PC-9 (cell line): ENCODE measurements around the gene GPX3. TPM values are rescaled to one million over a fixed set of nuclear protein-coding genes. Genes with fewer than 3 reads are reported as not detected.

Experiments used
- BruUV-seq: library from RNA; stranded (reverse); fragments of 400-500 nt; replicated peaks from 2 replicates; lab custom pipeline; 2021; lab: Mats Ljungman, UMichigan
- CTCF ChIA-PET: fragments of 300-600 bp; sonication (Branson Sonifier 250); formaldehyde crosslinking; loops from one replicate; lab custom pipeline; 2022; ENCODE audit warnings: antibody characterized with exemption; lab: Charles Lee
- POLR2A ChIA-PET: fragments of 300-600 bp; sonication (Branson Sonifier 250); formaldehyde crosslinking; loops from one replicate; lab custom pipeline; 2022; ENCODE audit warnings: antibody characterized with exemption; ENCODE audit not compliant: unreplicated experiment; lab: Charles Lee
- DNase-seq, 2 experiments: peaks; one replicate each; pipeline versions ENCODE4 v3.0.0 to v3.0.0-alpha.2; 2015 to 2022; ENCODE audit warnings: mixed read lengths in 1 of 2
- H2AFZ ChIP-seq: fragments of 200-600 bp; sonication (generic); 2 replicates; pipeline ENCODE4 v1.8.1; 2017; ENCODE audit warnings: antibody characterized with exemption
- H3F3A ChIP-seq: fragments of 200-600 bp; sonication (generic); 2 replicates; pipeline ENCODE4 v1.8.1; 2017; ENCODE audit warnings: antibody characterized with exemption, mild to moderate bottlenecking, low read depth; ENCODE audit not compliant: insufficient read depth
- H3K27ac ChIP-seq: fragments of 200-600 bp; sonication (generic); 2 replicates; pipeline ENCODE4 v1.6.1; 2016; ENCODE audit warnings: mixed run types
- H3K27me3 ChIP-seq: fragments of 200-600 bp; sonication (generic); 2 replicates; pipeline ENCODE4 v1.6.1; 2016; ENCODE audit warnings: low read depth, mixed run types; ENCODE audit not compliant: insufficient read depth
- H3K36me3 ChIP-seq: fragments of 200-600 bp; sonication (generic); 2 replicates; pipeline ENCODE4 v1.6.1; 2016; ENCODE audit warnings: low read depth, mixed run types
- H3K4me1 ChIP-seq: fragments of 200-600 bp; sonication (generic); replicated peaks from 2 replicates; pipeline ENCODE4 v1.6.1; 2016; ENCODE audit warnings: mixed run types; ENCODE audit not compliant: insufficient read depth
- H3K4me2 ChIP-seq: fragments of 200-600 bp; sonication (generic); 2 replicates; pipeline ENCODE4 v1.6.1; 2017; ENCODE audit warnings: mixed run types
- H3K4me3 ChIP-seq: fragments of 200-600 bp; sonication (generic); 2 replicates; pipeline ENCODE4 v1.6.1; 2016; ENCODE audit warnings: mixed run types
- H3K79me2 ChIP-seq: fragments of 200-600 bp; sonication (generic); 2 replicates; pipeline ENCODE4 v1.6.1; 2017; ENCODE audit warnings: low read depth, mixed run types
- H3K9me2 ChIP-seq: fragments of 200-600 bp; sonication (generic); 2 replicates; pipeline ENCODE4 v1.8.1; 2017; ENCODE audit warnings: mild to moderate bottlenecking; ENCODE audit not compliant: insufficient read depth
- H3K9me3 ChIP-seq: fragments of 200-600 bp; sonication (generic); 2 replicates; pipeline ENCODE4 v1.8.1; 2016; ENCODE audit warnings: low read depth; ENCODE audit not compliant: insufficient read depth
- H4K20me1 ChIP-seq: fragments of 200-600 bp; sonication (generic); 2 replicates; pipeline ENCODE4 v1.8.1; 2017; ENCODE audit not compliant: insufficient read depth
- EZH2 ChIP-seq: fragments of 200-600 bp; sonication (generic); IDR thresholded peaks from 2 replicates; pipeline ENCODE4 v1.8.0; 2017; ENCODE audit warnings: antibody characterized with exemption, low read depth
- intact Hi-C: fragments of 100-400 bp; cut with micrococcal nuclease; formaldehyde crosslinking; loops from one replicate; pipeline ENCODE4 v1.10.0; 2022; ENCODE audit not compliant: unreplicated experiment
- total RNA-seq: library from RNA; stranded (reverse); gene quantifications from 2 replicates; pipeline ENCODE4 v1.2.3, GENCODE V29; 2021
- TF ChIP-seq, protein P1 (sequence below): fragments of 200-600 bp; sonication (generic); conservative IDR thresholded peaks from 2 replicates; pipeline ENCODE4 v1.6.1; 2017; ENCODE audit warnings: mixed run types, antibody characterized with exemption, mild to moderate bottlenecking, moderate library complexity

GPX3 gene
- total RNA-seq, 1 experiment from 2014 or later, result 93.2 TPM

DNA sequence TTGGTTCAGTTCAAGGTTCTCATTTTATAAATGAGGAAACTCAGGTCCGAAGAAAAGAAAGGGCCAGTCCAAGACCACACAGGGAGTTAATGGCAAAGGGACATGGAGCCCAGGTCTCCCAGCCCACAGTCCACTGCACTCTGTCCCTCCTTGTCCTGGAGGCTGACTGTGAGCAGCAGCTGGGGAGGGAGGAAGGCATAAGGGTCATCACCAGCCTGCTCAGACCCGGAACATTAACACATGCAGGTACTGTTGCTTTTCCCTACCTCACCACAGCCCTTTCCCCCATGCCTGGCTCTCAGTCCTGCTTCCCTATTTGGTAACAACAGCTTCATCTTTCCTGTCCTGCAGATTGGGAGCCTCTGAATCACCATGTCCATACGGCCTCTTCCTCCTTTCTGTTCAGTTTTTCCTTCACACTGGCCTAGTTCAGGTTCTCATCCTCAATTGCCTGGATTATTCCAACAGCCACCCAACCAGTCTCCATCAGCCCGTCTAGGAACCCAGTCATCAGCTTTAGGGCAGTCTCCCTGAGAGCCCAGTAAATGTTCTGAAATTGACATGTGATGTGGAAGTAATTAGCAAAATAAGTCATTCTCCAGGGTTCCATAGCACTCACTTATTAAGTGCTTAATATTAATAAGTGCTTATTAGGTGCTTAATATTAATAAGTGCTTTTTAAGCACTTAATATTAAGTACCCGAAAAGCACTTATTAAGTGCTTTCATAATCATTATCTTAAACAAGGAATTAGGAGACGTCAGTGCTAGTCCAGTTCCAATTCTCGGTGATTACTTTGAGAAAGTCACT lies 4.3 kb downstream of the GPX3 start:
- H3K4me3 ChIP-seq, result no peak overlapping the region
- BruUV-seq, result no TSS peak
- no peaks in the 10 kb centered on the region for H4K20me1 ChIP-seq
- H3K36me3 ChIP-seq, result no peaks in the 10 kb centered on the region
- peaks cover 12% of the 10 kb centered on the region for H3K4me1 ChIP-seq
- no peak overlapping the region for H3K27ac ChIP-seq
- H3F3A ChIP-seq, result no peaks in the 10 kb centered on the region; the same call in 1 of the 2 replicates
- no peaks in the 10 kb centered on the region for H3K9me2 ChIP-seq
- H3K27me3 ChIP-seq, result no peaks in the 10 kb centered on the region
- intact Hi-C loops, result loop anchor here (10.0 kb wide), 2 partner anchors 460 to 720 kb away; no protein-coding TSS in a partner anchor
- CTCF ChIA-PET, result no interaction called here
- no peaks in the 10 kb centered on the region for H3K79me2 ChIP-seq
- H3K4me2 ChIP-seq, result no peak overlapping the region
- no peak overlapping the region for H2AFZ ChIP-seq
- POLR2A ChIA-PET, result no interaction called here
- no peaks in the 10 kb centered on the region for H3K9me3 ChIP-seq
- no peak for TF ChIP-seq EZH2
- TF ChIP-seq, protein P1, sequence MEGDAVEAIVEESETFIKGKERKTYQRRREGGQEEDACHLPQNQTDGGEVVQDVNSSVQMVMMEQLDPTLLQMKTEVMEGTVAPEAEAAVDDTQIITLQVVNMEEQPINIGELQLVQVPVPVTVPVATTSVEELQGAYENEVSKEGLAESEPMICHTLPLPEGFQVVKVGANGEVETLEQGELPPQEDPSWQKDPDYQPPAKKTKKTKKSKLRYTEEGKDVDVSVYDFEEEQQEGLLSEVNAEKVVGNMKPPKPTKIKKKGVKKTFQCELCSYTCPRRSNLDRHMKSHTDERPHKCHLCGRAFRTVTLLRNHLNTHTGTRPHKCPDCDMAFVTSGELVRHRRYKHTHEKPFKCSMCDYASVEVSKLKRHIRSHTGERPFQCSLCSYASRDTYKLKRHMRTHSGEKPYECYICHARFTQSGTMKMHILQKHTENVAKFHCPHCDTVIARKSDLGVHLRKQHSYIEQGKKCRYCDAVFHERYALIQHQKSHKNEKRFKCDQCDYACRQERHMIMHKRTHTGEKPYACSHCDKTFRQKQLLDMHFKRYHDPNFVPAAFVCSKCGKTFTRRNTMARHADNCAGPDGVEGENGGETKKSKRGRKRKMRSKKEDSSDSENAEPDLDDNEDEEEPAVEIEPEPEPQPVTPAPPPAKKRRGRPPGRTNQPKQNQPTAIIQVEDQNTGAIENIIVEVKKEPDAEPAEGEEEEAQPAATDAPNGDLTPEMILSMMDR, result no peak
- DNase-seq, result peak in 1 of 2 experiments; percentile 32

DNA sequence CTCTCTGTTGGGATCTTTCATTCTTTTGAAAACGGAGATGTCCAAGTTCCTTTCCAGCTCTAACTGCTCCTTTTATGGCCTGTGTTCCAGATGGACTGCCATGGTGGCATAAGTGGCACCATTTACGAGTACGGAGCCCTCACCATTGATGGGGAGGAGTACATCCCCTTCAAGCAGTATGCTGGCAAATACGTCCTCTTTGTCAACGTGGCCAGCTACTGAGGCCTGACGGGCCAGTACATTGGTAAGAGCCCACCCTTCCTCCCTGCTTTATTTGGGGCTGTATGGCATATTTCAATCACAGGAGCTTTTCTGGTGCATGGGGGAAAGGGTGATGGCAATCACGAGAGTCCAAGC lies 4.8 kb downstream of the GPX3 start:
- Histone ChIP-seq H3K36me3 (no peaks in the 10 kb centered on the region), H3K27ac (no peak overlapping the region), H3F3A (no peaks in the 10 kb centered on the region; the same call in 1 of the 2 replicates), H3K4me2 (no peak overlapping the region), H3K27me3 (no peaks in the 10 kb centered on the region), H3K9me3 (no peaks in the 10 kb centered on the region), H3K9me2 (no peaks in the 10 kb centered on the region), H2AFZ (no peak overlapping the region), H4K20me1 (no peaks in the 10 kb centered on the region), H3K79me2 (no peaks in the 10 kb centered on the region), H3K4me3 (no peak overlapping the region), H3K4me1 (peaks cover 7% of the 10 kb centered on the region)
- intact Hi-C loops, result loop anchor here (10.0 kb wide), 2 partner anchors 460 to 720 kb away; no protein-coding TSS in a partner anchor
- CTCF ChIA-PET, result interaction anchor here (0.5 kb wide), 1 partner anchor 202 kb away, joined by 9 read pairs; no protein-coding TSS in a partner anchor
- no TSS peak for BruUV-seq
- POLR2A ChIA-PET, result no interaction called here
- peak in 1 of 2 experiments; percentile 29 for DNase-seq
- no peak for TF ChIP-seq EZH2
- TF ChIP-seq, protein P1, result no peak

DNA sequence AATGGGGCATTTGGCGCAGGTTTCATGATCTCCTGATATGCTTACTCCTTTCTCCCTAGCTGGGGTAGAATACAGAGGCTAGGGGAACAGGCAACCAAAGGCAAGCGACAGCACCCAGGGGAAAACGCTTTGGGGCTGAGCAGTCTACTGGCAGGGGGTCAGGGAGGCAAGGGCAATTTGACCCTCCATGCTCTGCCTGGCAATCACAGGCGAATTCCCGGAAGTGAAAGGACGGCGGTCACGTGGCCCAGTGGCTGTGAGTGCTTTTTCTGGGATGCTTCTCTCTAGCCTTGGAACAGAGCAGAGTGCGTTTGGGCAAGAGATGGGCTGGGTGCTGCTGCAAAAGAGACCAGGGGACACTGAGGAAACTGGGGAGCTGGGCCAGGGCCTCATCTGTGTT lies 5.7 kb downstream of the GPX3 start:
- no peaks in the 10 kb centered on the region for H3K27me3 ChIP-seq
- H3K9me3 ChIP-seq, result no peaks in the 10 kb centered on the region
- H3K79me2 ChIP-seq, result no peaks in the 10 kb centered on the region
- TF ChIP-seq, protein P1, result no peak
- no peak for TF ChIP-seq EZH2
- H3K4me1 ChIP-seq, result peaks cover 5% of the 10 kb centered on the region; the same call in 1 of the 2 replicates
- no TSS peak for BruUV-seq
- intact Hi-C loops, result loop anchor here (10.0 kb wide), 2 partner anchors 461 to 719 kb away; no protein-coding TSS in a partner anchor
- H3K4me3 ChIP-seq, result no peak overlapping the region
- peak in 1 of 2 experiments; percentile 5 for DNase-seq
- H3F3A ChIP-seq, result no peaks in the 10 kb centered on the region; the same call in 1 of the 2 replicates
- H3K36me3 ChIP-seq, result 0 out of 2 replicates have a peak, but pooled peaks cover 3% of the 10 kb centered on the region
- no peak overlapping the region for H3K4me2 ChIP-seq
- ChIA-PET POLR2A (no interaction called here), CTCF (no interaction called here)
- H4K20me1 ChIP-seq, result no peaks in the 10 kb centered on the region
- no peak overlapping the region for H2AFZ ChIP-seq
- H3K9me2 ChIP-seq, result no peaks in the 10 kb centered on the region
- no peak overlapping the region for H3K27ac ChIP-seq
